HepG2 (cell line): ENCODE measurements around the gene C11orf58. TPM values are rescaled to one million over a fixed set of nuclear protein-coding genes. Genes with fewer than 3 reads are reported as not detected.

Experiments used
- ATAC-seq: fragments of 200-7000 bp; cut with Tn5 transposase; 3 replicates; pipeline ENCODE4 v1.9.1; 2020; ENCODE audit warnings: mild to moderate bottlenecking, moderate library complexity
- BruUV-seq: library from RNA; stranded (reverse); fragments of 400-500 nt; replicated peaks from 2 replicates; lab custom pipeline; 2021; lab: Mats Ljungman, UMichigan
- CTCF ChIA-PET: fragments of 300-600 bp; formaldehyde crosslinking; extraction: SDS; loops from one replicate; lab custom pipeline; 2021; ENCODE audit warnings: low total read pairs, inconsistent platforms, low intra/inter-chr PET ratio; lab: Yijun Ruan, JAX
- POLR2A ChIA-PET: fragments of 350-600 bp; sonication (Branson Sonifier 250); formaldehyde crosslinking; loops from one replicate; lab custom pipeline; 2020; ENCODE audit warnings: antibody characterized with exemption, inconsistent platforms; lab: Yijun Ruan, JAX
- DNase-seq: peaks from one replicate; pipeline ENCODE4 v3.0.0-alpha.2; 2015; ENCODE audit warnings: low spot score
- FAIRE-seq: peaks from 3 replicates; lab custom pipeline; 2011; peaks lifted over from hg19 to GRCh38; lab: Jason Lieb, UNC
- H2AFZ ChIP-seq: one replicate; pipeline ENCODE4 v1.6.1; 2011; ENCODE audit warnings: low read length, inconsistent platforms
- H3K27ac ChIP-seq: fragments of 300-600 bp; 3 replicates; pipeline ENCODE4 v1.8.0; 2011; ENCODE audit warnings: mixed run types, mild to moderate bottlenecking, mixed read lengths, low read length, inconsistent platforms; ENCODE audit not compliant: insufficient read depth; ENCODE audit errors: extremely low read length
- H3K27me3 ChIP-seq, 2 experiments: fragments of 200-600 bp in 1 of 2; 2 replicates in 1 of 2; 3 replicates in 1 of 2; pipeline versions ENCODE4 v1.6.0 to v1.8.0; 2011; ENCODE audit warnings: low read length in 2 of 2, mild to moderate bottlenecking in 2 of 2, moderate library complexity in 2 of 2, inconsistent platforms in 1 of 2; ENCODE audit not compliant: insufficient read depth in 2 of 2, control insufficient read depth in 1 of 2
- H3K36me3 ChIP-seq, 2 experiments: fragments of 200-600 bp in 1 of 2; replicated peaks in 1 of 2; 2 replicates in 1 of 2; 3 replicates in 1 of 2; pipeline versions ENCODE4 v1.5.1 to v1.8.0; 2011; ENCODE audit warnings: low read length in 2 of 2, inconsistent platforms in 1 of 2; ENCODE audit not compliant: insufficient read depth in 2 of 2, control insufficient read depth in 1 of 2
- H3K4me1 ChIP-seq: 2 replicates; pipeline ENCODE4 v1.5.1; 2012; ENCODE audit warnings: low read length, inconsistent platforms; ENCODE audit not compliant: insufficient read depth
- H3K4me2 ChIP-seq: 2 replicates; pipeline ENCODE4 v1.6.0; 2011; ENCODE audit warnings: low read depth, low read length, inconsistent platforms
- H3K4me3 ChIP-seq, 3 experiments: fragments of 200-600 bp in 1 of 3; sonication (generic), shearing (Covaris generic) in 1 of 3; replicated peaks in 1 of 3; 2 replicates each; pipeline ENCODE4 v1.5.1; 2011 to 2016; ENCODE audit warnings: low read length in 3 of 3, inconsistent platforms in 2 of 3, low read depth in 2 of 3, mild to moderate bottlenecking in 2 of 3, control low read depth in 1 of 3, mixed read lengths in 1 of 3; ENCODE audit not compliant: insufficient read depth in 1 of 3
- H3K79me2 ChIP-seq: one replicate; pipeline ENCODE4 v1.6.1; 2011; ENCODE audit warnings: low read length, inconsistent platforms; ENCODE audit not compliant: insufficient read depth
- H3K9ac ChIP-seq: 2 replicates; pipeline ENCODE4 v1.6.0; 2011; ENCODE audit warnings: mild to moderate bottlenecking, low read depth, low read length, inconsistent platforms; ENCODE audit not compliant: insufficient read depth
- H3K9me3 ChIP-seq: 2 replicates; pipeline ENCODE4 v1.5.1; 2012; ENCODE audit warnings: mild to moderate bottlenecking, low read length
- H4K20me1 ChIP-seq: 2 replicates; pipeline ENCODE4 v1.6.0; 2011; ENCODE audit warnings: inconsistent platforms, mild to moderate bottlenecking, low read length, moderate library complexity; ENCODE audit not compliant: insufficient read depth
- HCFC1 ChIP-seq: fragments of 150-350 bp; IDR thresholded peaks from 2 replicates; pipeline ENCODE4 v1.6.1; 2014; ENCODE audit warnings: low read depth, low read length
- KLF11 ChIP-seq: IDR thresholded peaks from 2 replicates; pipeline ENCODE4 v1.6.1; 2016; ENCODE audit warnings: missing compliant biosample characterization
- KMT2B ChIP-seq: IDR thresholded peaks from 2 replicates; pipeline ENCODE4 v1.6.1; 2016; ENCODE audit warnings: missing genetic modification reagents, missing compliant biosample characterization
- NR2F2 ChIP-seq: IDR thresholded peaks from 2 replicates; pipeline ENCODE4 v1.6.1; 2012; ENCODE audit warnings: low read depth, inconsistent platforms, borderline replicate concordance
- SPEN ChIP-seq: sonication (generic); formaldehyde crosslinking; IDR thresholded peaks from 2 replicates; pipeline ENCODE4 v1.5.1; 2020; ENCODE audit warnings: low read depth, mild to moderate bottlenecking, missing genetic modification reagents
- ZFP1 ChIP-seq: IDR thresholded peaks from 2 replicates; pipeline ENCODE4 v1.6.1; 2016
- ZNF225 ChIP-seq: sonication (generic); formaldehyde crosslinking; IDR thresholded peaks from 2 replicates; pipeline ENCODE4 v1.4.0; 2020; ENCODE audit warnings: mild to moderate bottlenecking, missing genetic modification reagents
- ZNF263 ChIP-seq: sonication (generic); formaldehyde crosslinking; IDR thresholded peaks from 2 replicates; pipeline ENCODE4 v1.4.0; 2020; ENCODE audit warnings: missing genetic modification reagents
- ZNF274 ChIP-seq: sonication (generic); formaldehyde crosslinking; IDR thresholded peaks from 2 replicates; pipeline ENCODE4 v1.5.1; 2020; ENCODE audit warnings: mild to moderate bottlenecking, missing genetic modification reagents
- ZNF354B ChIP-seq: sonication (generic); formaldehyde crosslinking; IDR thresholded peaks from 2 replicates; pipeline ENCODE4 v1.8.0; 2022; ENCODE audit warnings: mild to moderate bottlenecking, missing genetic modification reagents
- ZNF567 ChIP-seq: sonication (generic); formaldehyde crosslinking; IDR thresholded peaks from 2 replicates; pipeline ENCODE4 v1.8.1; 2023; ENCODE audit warnings: mild to moderate bottlenecking, missing genetic modification reagents, borderline replicate concordance
- WGBS: methylation state at CpG from one replicate; pipeline ENCODE4 v1.1.6; 2017; ENCODE audit warnings: low lambda C conversion rate; 5-methylcytosine and 5-hydroxymethylcytosine counted together
- in situ Hi-C: cut with HindIII; loops from 2 replicates; pipeline ENCODE4 v1.10.0; 2017; ENCODE audit warnings: low pct_unique_long_range_greater_than_20kb; ENCODE audit not compliant: extremely low pct_ligation_motif_present
- intact Hi-C: fragments of 100-400 bp; cut with micrococcal nuclease; formaldehyde crosslinking; loops from one replicate; pipeline ENCODE4 v1.10.0; 2022; ENCODE audit not compliant: unreplicated experiment
- polyA plus RNA-seq, 8 experiments: library from polyadenylated mRNA; depleted of rRNA in 3 of 8; stranded (reverse) in 7 of 8; unstranded in 1 of 8; fragments of >200 nt; fragmentation: Illumina TruSeq in 4 of 8; extraction: Trizol in 4 of 8; gene quantifications; 2 replicates each; pipeline versions ENCODE4 v1.2.1 to v1.2.3, GENCODE V29; 2011 to 2016; ENCODE audit warnings: low read depth in 4 of 8, missing spikeins in 1 of 8, mixed read lengths in 1 of 8; ENCODE audit not compliant: insufficient read depth in 1 of 8
- total RNA-seq, 5 experiments: library from RNA; depleted of rRNA; stranded (reverse); fragments of >200 nt; fragmentation: Illumina TruSeq; extraction: Trizol; gene quantifications; 2 replicates each; pipeline ENCODE4 v1.2.3, GENCODE V29; 2016; ENCODE audit warnings: low read depth in 1 of 5
- TF ChIP-seq, protein P1 (sequence below): sonication (generic); formaldehyde crosslinking; conservative IDR thresholded peaks from 2 replicates; pipeline ENCODE4 v1.4.0; 2020; ENCODE audit warnings: missing genetic modification reagents
- TF ChIP-seq, protein P2 (sequence below): sonication (generic); formaldehyde crosslinking; IDR thresholded peaks from 2 replicates; pipeline ENCODE4 v1.5.0; 2020; ENCODE audit warnings: missing genetic modification reagents

Gene C11orf58
- total and polyA plus RNA-seq, 2 of the 13 experiments (the other 11 are each of a cell fraction or from before 2014, with no cell fraction given) = 83.8 to 167 TPM

- no TSS peak for BruUV-seq
- ATAC-seq (no peak), FAIRE-seq (no peak), DNase-seq (no peak)
- peak overlapping the region; percentile 63; the same call in 1 of the 2 replicates for H3K4me2 ChIP-seq
- POLR2A ChIA-PET = no interaction called here
- no peaks in the 10 kb centered on the region for H3K27me3 ChIP-seq
- H3K9me3 ChIP-seq = no peaks in the 10 kb centered on the region
- peak overlapping the region; percentile 76 for H3K27ac ChIP-seq
- H3K9ac ChIP-seq = peak overlapping the region; percentile 26; the same call in 1 of the 2 replicates
- H3K79me2 ChIP-seq = no peaks in the 10 kb centered on the region
- no peak overlapping the region for H2AFZ ChIP-seq
- intact Hi-C loops (no loop called here), in situ Hi-C loops (no loop called here)
- CTCF ChIA-PET = no interaction called here
- TF ChIP-seq ZNF274 (CRISPR knock-in tag) = no peak
- 0 out of 2 replicates have a peak, but pooled peaks have one; percentile 50 for TF ChIP-seq ZNF263 (CRISPR knock-in tag)
- 0 out of 2 replicates have a peak, but pooled peaks have one; percentile 29 for TF ChIP-seq ZNF225 (CRISPR knock-in tag)
- no peak for TF ChIP-seq ZNF567
- H3K4me3 ChIP-seq = no peak overlapping the region
- H3K36me3 ChIP-seq = peaks cover 5 to 6% of the 10 kb centered on the region in 2 experiments; a peak in 3 of 5 replicates
- 97% methylated on average over 15 of the region's 16 CpGs for WGBS
- no peaks in the 10 kb centered on the region for H4K20me1 ChIP-seq
- H3K4me1 ChIP-seq = peaks cover 37% of the 10 kb centered on the region
Measured at GRCh38 chr11:16775614-16776283, 37.3 kb downstream of the C11orf58 start.

GRCh38 chr11:16776711-16777612, 38.5 kb downstream of the C11orf58 start:
- no peaks in the 10 kb centered on the region for H3K27me3 ChIP-seq
- intact Hi-C loops (no loop called here), in situ Hi-C loops (no loop called here)
- ChIA-PET CTCF (no interaction called here), POLR2A (no interaction called here)
- H3K4me1 ChIP-seq = peaks cover 37% of the 10 kb centered on the region
- DNase-seq (no peak), FAIRE-seq (no peak), ATAC-seq (no peak)
- no peaks in the 10 kb centered on the region for H3K79me2 ChIP-seq
- H3K36me3 ChIP-seq = peaks cover 5 to 6% of the 10 kb centered on the region in 2 experiments; a peak in 3 of 5 replicates
- WGBS = 85% methylated on average over 14 of the region's 14 CpGs
- no peaks in the 10 kb centered on the region for H4K20me1 ChIP-seq
- H3K9me3 ChIP-seq = no peaks in the 10 kb centered on the region
- no TSS peak for BruUV-seq
- no peak overlapping the region for H2AFZ ChIP-seq
- no peak overlapping the region for H3K4me2 ChIP-seq
- H3K4me3 ChIP-seq = no peak overlapping the region
- no peak overlapping the region for H3K27ac ChIP-seq
- H3K9ac ChIP-seq = no peak overlapping the region
- TF ChIP-seq KLF11 (no peak), SPEN (no peak), KMT2B (CRISPR knock-in tag) (no peak), HCFC1 (no peak), ZNF354B (CRISPR knock-in tag) (no peak), ZFP1 (CRISPR knock-in tag) (no peak), NR2F2 (no peak)
- TF ChIP-seq, protein P1, sequence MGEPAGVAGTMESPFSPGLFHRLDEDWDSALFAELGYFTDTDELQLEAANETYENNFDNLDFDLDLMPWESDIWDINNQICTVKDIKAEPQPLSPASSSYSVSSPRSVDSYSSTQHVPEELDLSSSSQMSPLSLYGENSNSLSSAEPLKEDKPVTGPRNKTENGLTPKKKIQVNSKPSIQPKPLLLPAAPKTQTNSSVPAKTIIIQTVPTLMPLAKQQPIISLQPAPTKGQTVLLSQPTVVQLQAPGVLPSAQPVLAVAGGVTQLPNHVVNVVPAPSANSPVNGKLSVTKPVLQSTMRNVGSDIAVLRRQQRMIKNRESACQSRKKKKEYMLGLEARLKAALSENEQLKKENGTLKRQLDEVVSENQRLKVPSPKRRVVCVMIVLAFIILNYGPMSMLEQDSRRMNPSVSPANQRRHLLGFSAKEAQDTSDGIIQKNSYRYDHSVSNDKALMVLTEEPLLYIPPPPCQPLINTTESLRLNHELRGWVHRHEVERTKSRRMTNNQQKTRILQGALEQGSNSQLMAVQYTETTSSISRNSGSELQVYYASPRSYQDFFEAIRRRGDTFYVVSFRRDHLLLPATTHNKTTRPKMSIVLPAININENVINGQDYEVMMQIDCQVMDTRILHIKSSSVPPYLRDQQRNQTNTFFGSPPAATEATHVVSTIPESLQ (CRISPR knock-in tag) = no peak
- TF ChIP-seq, protein P2, sequence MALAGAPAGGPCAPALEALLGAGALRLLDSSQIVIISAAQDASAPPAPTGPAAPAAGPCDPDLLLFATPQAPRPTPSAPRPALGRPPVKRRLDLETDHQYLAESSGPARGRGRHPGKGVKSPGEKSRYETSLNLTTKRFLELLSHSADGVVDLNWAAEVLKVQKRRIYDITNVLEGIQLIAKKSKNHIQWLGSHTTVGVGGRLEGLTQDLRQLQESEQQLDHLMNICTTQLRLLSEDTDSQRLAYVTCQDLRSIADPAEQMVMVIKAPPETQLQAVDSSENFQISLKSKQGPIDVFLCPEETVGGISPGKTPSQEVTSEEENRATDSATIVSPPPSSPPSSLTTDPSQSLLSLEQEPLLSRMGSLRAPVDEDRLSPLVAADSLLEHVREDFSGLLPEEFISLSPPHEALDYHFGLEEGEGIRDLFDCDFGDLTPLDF (CRISPR knock-in tag) = no peak
